Uterus (tissue), 2 donors: ENCODE data around the gene RAD51B.

Source experiments
- POLR2A ChIP-seq, 2 donors: fragments of 450-650 bp; IDR thresholded peaks; one replicate each; pipeline ENCODE4 v1.6.1; 2016; ENCODE audit warnings: antibody characterized with exemption in 2 of 2, mild to moderate bottlenecking in 1 of 2, moderate library complexity in 1 of 2
- TF ChIP-seq, protein P1 (sequence below), 4 experiments: fragments of 200-600 bp in 2 of 4; fragments of 450-650 bp in 2 of 4; sonication (generic) in 2 of 4; IDR thresholded peaks; one replicate each; pipeline ENCODE4 v1.5.1; 2016 to 2019; ENCODE audit warnings: antibody characterized with exemption in 4 of 4, mild to moderate bottlenecking in 2 of 4, moderate library complexity in 1 of 4

DNA sequence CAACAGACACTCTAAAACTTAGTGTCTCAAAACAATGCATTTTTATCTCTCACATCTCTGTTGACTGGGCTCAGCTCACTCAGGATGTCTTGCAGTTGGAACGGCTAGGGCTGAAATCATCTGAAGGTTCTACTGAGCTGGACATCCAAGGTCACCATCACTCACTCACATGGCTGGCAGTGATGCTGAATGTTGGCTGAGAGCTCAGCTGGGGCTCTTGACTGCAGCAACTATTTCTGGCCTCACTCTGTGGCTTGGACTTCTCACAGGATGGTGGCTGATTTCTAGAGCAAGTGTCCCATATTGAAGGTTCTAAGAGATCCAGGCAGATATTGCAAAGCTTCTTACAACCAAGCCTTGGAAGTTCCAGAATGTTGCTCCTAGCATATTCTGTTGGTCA is 806.8 kb downstream of the RAD51B start:
- TF ChIP-seq, protein P1, sequence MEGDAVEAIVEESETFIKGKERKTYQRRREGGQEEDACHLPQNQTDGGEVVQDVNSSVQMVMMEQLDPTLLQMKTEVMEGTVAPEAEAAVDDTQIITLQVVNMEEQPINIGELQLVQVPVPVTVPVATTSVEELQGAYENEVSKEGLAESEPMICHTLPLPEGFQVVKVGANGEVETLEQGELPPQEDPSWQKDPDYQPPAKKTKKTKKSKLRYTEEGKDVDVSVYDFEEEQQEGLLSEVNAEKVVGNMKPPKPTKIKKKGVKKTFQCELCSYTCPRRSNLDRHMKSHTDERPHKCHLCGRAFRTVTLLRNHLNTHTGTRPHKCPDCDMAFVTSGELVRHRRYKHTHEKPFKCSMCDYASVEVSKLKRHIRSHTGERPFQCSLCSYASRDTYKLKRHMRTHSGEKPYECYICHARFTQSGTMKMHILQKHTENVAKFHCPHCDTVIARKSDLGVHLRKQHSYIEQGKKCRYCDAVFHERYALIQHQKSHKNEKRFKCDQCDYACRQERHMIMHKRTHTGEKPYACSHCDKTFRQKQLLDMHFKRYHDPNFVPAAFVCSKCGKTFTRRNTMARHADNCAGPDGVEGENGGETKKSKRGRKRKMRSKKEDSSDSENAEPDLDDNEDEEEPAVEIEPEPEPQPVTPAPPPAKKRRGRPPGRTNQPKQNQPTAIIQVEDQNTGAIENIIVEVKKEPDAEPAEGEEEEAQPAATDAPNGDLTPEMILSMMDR (IDR thresholded peaks at IDR 0.05), result no peak
- no peak for TF ChIP-seq POLR2A (IDR thresholded peaks at IDR 0.05)
